IPS DF 6.9 (cell line): ENCODE measurements around the gene XRCC2.
A peak's percentile ranks its signal among the peaks of the same experiment; 100 is the strongest.
"Not testable (repeated sequence)": the region's sequence is repeated elsewhere in the genome, so short reads cannot be mapped to it uniquely, and the experiment has no call there.

Experiments used
- DNase-seq: peaks from one replicate; pipeline ENCODE4 v3.0.0-alpha.2; 2013; ENCODE audit warnings: low read depth, low spot score
- H3K27ac ChIP-seq: one replicate; pipeline ENCODE4 v1.5.1; 2013; ENCODE audit warnings: low read length, control low read depth
- H3K27me3 ChIP-seq: 2 replicates; pipeline ENCODE4 v1.6.1; 2013; ENCODE audit warnings: mild to moderate bottlenecking, low read length; ENCODE audit not compliant: control insufficient read depth, insufficient read depth
- H3K36me3 ChIP-seq: 2 replicates; pipeline ENCODE4 v1.6.1; 2013; ENCODE audit warnings: low read length; ENCODE audit not compliant: control insufficient read depth, insufficient read depth
- H3K4me1 ChIP-seq: 2 replicates; pipeline ENCODE4 v1.6.1; 2013; ENCODE audit warnings: low read length; ENCODE audit not compliant: control insufficient read depth, insufficient read depth
- H3K4me3 ChIP-seq: 2 replicates; pipeline ENCODE4 v1.5.1; 2013; ENCODE audit warnings: mild to moderate bottlenecking, low read length
- H3K9me3 ChIP-seq: 2 replicates; pipeline ENCODE4 v1.6.1; 2013; ENCODE audit warnings: low read length, inconsistent platforms; ENCODE audit not compliant: control insufficient read depth, insufficient read depth
- WGBS: extraction: QIAGEN DNeasy Blood & Tissue Kit; methylation state at CpG from one replicate; pipeline ENCODE4 v1.1.7; 2013; ENCODE audit warnings: mixed read lengths, missing lambda C conversion rate; ENCODE audit not compliant: insufficient read length, insufficient coverage; 5-methylcytosine and 5-hydroxymethylcytosine counted together

XRCC2 gene

GRCh38 chr7:152692196-152692595 lies 16.3 kb upstream of the XRCC2 start:
- not testable (repeated sequence) for H3K36me3 ChIP-seq, H3K27ac ChIP-seq, DNase-seq, H3K9me3 ChIP-seq, H3K4me3 ChIP-seq, H3K4me1 ChIP-seq, H3K27me3 ChIP-seq
- WGBS = no CpG with 5 or more reads among the region's 2 CpGs

- Histone ChIP-seq H3K27ac (no peak overlapping the region), H3K4me1 (no peaks in the 10 kb centered on the region; the same call in 1 of the 2 replicates)
- WGBS = 100% methylated on average over 1 of the region's 12 CpGs
These were observed 7.4 kb upstream of the XRCC2 start for GRCh38 chr7:152683297-152683696.

GRCh38 chr7:152677808-152678670 lies 2.1 kb upstream of the XRCC2 start:
- H3K27ac ChIP-seq = no peak overlapping the region
- no peaks in the 10 kb centered on the region for H3K4me1 ChIP-seq
- H3K36me3 ChIP-seq = no peaks in the 10 kb centered on the region
- WGBS = no CpG with 5 or more reads among the region's 11 CpGs
- no peaks in the 10 kb centered on the region for H3K27me3 ChIP-seq
- no peak for DNase-seq
- no peak overlapping the region for H3K4me3 ChIP-seq
- no peaks in the 10 kb centered on the region for H3K9me3 ChIP-seq

More at GRCh38 chr7:152683297-152683696, 7.4 kb upstream of the XRCC2 start:
- no peak for DNase-seq
- Histone ChIP-seq H3K4me3 (no peak overlapping the region), H3K9me3 (no peaks in the 10 kb centered on the region), H3K36me3 (no peaks in the 10 kb centered on the region), H3K27me3 (no peaks in the 10 kb centered on the region)

GRCh38 chr7:152674860-152675758 lies 832 bp downstream of the XRCC2 start:
- no peaks in the 10 kb centered on the region for H3K4me1 ChIP-seq
- DNase-seq = no peak
- no peaks in the 10 kb centered on the region for H3K36me3 ChIP-seq
- no peak overlapping the region for H3K27ac ChIP-seq
- no peaks in the 10 kb centered on the region for H3K27me3 ChIP-seq
- peak overlapping the region; percentile 67 for H3K4me3 ChIP-seq
- no peaks in the 10 kb centered on the region for H3K9me3 ChIP-seq
- no CpG with 5 or more reads among the region's 16 CpGs for WGBS

GRCh38 chr7:152673897-152674296 lies 2.0 kb downstream of the XRCC2 start:
- Histone ChIP-seq H3K4me1 (no peaks in the 10 kb centered on the region), H3K4me3 (no peak overlapping the region), H3K27me3 (no peaks in the 10 kb centered on the region), H3K36me3 (peaks cover 3% of the 10 kb centered on the region; the same call in 1 of the 2 replicates), H3K9me3 (no peaks in the 10 kb centered on the region), H3K27ac (no peak overlapping the region)
- no CpG with 5 or more reads among the region's 2 CpGs for WGBS
- DNase-seq = no peak

- Histone ChIP-seq H3K36me3 (peaks cover 3% of the 10 kb centered on the region; the same call in 1 of the 2 replicates), H3K4me1 (no peaks in the 10 kb centered on the region), H3K27ac (no peak overlapping the region), H3K4me3 (no peak overlapping the region), H3K27me3 (no peaks in the 10 kb centered on the region), H3K9me3 (no peaks in the 10 kb centered on the region)
- no peak for DNase-seq
- no CpG with 5 or more reads among the region's 1 CpG for WGBS
These were observed 3.3 kb downstream of the XRCC2 start for GRCh38 chr7:152672626-152673025.

GRCh38 chr7:152669758-152670157 lies 6.2 kb downstream of the XRCC2 start:
- no peak overlapping the region for H3K27ac ChIP-seq

GRCh38 chr7:152668975-152669374 lies 7.0 kb downstream of the XRCC2 start:
- no CpG with 5 or more reads among the region's 1 CpG for WGBS
- H3K4me1 ChIP-seq = no peaks in the 10 kb centered on the region
- no peaks in the 10 kb centered on the region for H3K9me3 ChIP-seq
- H3K27ac ChIP-seq = no peak overlapping the region
- peaks cover 3% of the 10 kb centered on the region; the same call in 1 of the 2 replicates for H3K36me3 ChIP-seq
- H3K4me3 ChIP-seq = no peak overlapping the region
- H3K27me3 ChIP-seq = no peaks in the 10 kb centered on the region
- no peak for DNase-seq

More at GRCh38 chr7:152669758-152670157, 6.2 kb downstream of the XRCC2 start:
- no peak for DNase-seq
- Histone ChIP-seq H3K36me3 (peaks cover 3% of the 10 kb centered on the region; the same call in 1 of the 2 replicates), H3K9me3 (no peaks in the 10 kb centered on the region), H3K4me3 (no peak overlapping the region), H3K4me1 (no peaks in the 10 kb centered on the region), H3K27me3 (no peaks in the 10 kb centered on the region)
- no CpG with 5 or more reads among the region's 4 CpGs for WGBS

- DNase-seq = no peak
- Histone ChIP-seq H3K4me3 (no peak overlapping the region), H3K4me1 (no peaks in the 10 kb centered on the region), H3K9me3 (no peaks in the 10 kb centered on the region), H3K36me3 (peaks cover 3% of the 10 kb centered on the region; the same call in 1 of the 2 replicates), H3K27ac (no peak overlapping the region), H3K27me3 (no peaks in the 10 kb centered on the region)
- WGBS = no CpG with 5 or more reads among the region's 5 CpGs
These were observed 8.0 kb downstream of the XRCC2 start for GRCh38 chr7:152667958-152668357.

GRCh38 chr7:152666078-152666477 lies 9.9 kb downstream of the XRCC2 start:
- no peak for DNase-seq
- WGBS = no CpG with 5 or more reads among the region's 1 CpG
- H3K4me1 ChIP-seq = no peaks in the 10 kb centered on the region
- peaks cover 3% of the 10 kb centered on the region; the same call in 1 of the 2 replicates for H3K36me3 ChIP-seq
- no peaks in the 10 kb centered on the region for H3K27me3 ChIP-seq
- no peaks in the 10 kb centered on the region for H3K9me3 ChIP-seq
- no peak overlapping the region for H3K27ac ChIP-seq
- no peak overlapping the region for H3K4me3 ChIP-seq
